ENCODE data around the gene BLTP2. TPM values are rescaled to one million over a fixed set of nuclear protein-coding genes. Genes with fewer than 3 reads are reported as not detected.
A peak's percentile ranks its signal among the peaks of the same experiment; 100 is the strongest.
"Not testable (repeated sequence)": the region's sequence is repeated elsewhere in the genome, so short reads cannot be mapped to it uniquely, and the experiment has no call there.

The BLTP2 gene
- total RNA-seq, 1 donor from 2014 or later: 162 TPM

- DNase-seq (ENCODE audit: low read depth, low spot score): no peak
These were observed 1.2 kb upstream of the BLTP2 start for GRCh38 chr17:28646039-28646754.

- DNase-seq (ENCODE audit: low read depth, low spot score): no peak
These were observed 600 bp upstream of the BLTP2 start for GRCh38 chr17:28645576-28645939.

DNA sequence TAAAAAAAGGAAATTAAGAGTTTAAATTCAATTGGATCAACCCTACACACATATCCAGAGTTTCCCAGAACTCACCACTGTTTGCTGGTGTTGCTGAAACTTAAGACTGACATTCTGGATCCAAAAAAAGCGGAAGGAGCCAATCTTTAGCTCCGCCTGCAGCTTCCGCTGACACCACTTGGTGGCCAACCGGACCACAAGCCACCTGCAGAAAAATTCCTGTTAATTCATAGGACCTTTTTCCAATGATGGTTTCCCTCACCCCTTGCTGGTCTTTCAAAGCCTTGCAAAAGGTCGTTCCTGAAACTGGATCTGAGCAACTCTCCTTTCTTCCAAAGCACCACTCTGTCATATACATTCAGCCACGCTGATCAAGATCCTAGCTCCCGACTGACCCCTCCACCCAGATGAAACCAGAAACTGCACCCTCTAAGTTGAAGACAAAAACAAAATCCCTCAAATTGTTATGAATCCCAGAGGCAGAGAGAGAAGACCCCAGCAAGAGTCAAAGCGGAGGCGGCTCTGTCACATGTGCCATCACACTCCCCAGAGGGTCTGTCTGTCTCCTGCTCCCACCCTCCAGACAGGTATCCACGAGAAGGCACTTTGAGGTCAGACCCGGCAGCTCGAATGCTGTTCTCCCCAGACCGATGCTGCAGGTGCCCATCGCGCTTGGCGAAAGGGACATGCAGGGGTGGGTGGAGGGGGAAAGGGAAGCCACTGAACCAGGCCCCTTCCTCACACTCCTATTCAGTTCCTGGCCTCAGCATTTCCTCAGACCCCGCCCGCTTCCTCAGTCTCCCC is 773 bp downstream of the BLTP2 start:
- DNase-seq (ENCODE audit: low read depth, low spot score): no peak

GRCh38 chr17:28641579-28641978 is 3.4 kb downstream of the BLTP2 start:
- DNase-seq (ENCODE audit: low read depth, low spot score): no peak

DNA sequence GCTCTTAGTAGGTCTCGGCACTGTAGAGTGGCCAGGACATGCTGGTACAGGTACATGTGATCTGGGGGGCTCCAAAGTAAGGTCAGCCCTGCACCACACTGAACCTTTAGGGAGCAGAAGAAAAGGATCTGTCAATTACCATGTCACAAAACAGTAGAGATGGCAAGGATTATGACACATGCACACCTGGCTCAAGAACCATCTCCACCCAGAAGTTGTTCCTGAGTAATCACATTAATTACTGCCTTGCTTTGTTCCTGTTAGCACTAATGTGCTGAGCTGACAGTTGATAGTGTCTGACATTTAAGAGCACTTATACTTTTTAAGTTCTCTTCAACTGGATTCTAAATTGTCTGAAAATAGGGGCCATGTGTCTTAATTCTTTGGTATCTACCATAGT is 9.5 kb downstream of the BLTP2 start:
- DNase-seq (ENCODE audit: low read depth, low spot score): no peak

DNA sequence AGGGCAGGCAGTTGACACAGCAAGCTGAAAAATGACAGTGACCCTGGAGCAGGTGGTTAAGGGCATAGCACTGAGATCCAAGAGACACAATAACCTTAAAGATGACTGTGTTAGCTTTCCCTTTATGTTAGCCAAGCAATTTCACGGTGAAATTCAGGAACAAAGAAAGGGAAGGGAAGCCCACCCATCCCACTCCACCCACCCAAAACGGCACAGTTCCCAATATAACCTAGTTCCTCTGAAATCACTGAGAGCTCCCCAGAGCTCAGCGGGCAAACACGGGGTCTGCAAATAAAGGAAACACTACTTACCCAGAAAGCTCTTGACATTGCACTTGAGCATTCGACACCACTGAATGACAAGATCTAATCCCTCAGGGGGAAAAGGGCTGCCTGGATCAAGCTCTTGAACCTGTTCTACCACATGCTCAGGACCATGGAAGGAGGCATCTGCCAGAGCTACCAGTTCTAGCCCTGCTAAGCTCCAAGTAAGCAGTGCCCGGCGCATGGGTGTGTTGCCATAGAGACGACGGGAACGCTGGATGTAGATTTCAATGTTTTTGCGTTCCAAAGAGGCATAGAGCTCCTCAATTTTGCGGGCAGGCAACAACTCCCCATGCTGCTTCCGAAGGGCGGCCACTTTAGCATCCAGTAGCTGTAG is 10.6 kb downstream of the BLTP2 start:
- no peak for DNase-seq (ENCODE audit: low read depth, low spot score)

DNA sequence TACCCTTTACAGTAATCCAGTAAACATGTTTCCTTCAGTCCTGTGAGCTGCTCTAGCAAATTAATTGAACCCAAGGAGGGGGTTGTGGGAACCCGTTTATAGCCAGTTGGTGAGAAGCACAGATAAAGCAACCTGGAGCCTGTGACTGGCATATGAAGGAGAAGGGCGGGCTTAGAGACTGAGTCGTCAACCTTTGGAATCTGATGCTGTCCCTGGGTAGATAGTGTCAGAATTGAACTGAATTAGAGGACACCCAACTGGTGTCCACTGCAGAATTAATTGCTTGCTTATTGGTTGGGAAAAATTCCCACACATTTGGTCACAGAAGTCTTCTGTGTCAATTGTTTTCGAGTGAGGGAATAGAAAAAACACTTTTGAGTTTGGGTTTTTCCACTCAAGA is 18.1 kb downstream of the BLTP2 start:
- DNase-seq (ENCODE audit: low read depth, low spot score): no peak

GRCh38 chr17:28624148-28624547 is 20.8 kb downstream of the BLTP2 start:
- DNase-seq (ENCODE audit: low read depth, low spot score): no peak

DNA sequence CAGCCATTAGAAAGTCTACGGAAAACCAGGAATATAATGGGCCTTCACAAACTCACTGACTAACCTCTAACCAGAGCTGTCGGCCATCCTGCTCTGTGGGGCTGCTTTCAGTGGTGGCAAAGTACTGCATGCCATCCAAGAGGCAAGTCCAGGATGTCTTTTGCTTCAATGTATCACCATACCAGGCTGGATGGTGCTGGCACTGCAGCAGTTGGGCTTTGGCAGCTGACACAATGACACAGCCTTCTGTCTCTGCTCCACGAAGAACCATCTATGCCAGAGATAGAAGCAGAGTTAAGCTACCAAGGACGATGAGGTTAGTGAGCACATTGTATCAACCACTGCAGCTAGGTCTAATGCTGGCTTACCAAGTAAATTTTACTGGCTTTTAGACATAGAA is 21.3 kb downstream of the BLTP2 start:
- no peak for DNase-seq (ENCODE audit: low read depth, low spot score)

DNA sequence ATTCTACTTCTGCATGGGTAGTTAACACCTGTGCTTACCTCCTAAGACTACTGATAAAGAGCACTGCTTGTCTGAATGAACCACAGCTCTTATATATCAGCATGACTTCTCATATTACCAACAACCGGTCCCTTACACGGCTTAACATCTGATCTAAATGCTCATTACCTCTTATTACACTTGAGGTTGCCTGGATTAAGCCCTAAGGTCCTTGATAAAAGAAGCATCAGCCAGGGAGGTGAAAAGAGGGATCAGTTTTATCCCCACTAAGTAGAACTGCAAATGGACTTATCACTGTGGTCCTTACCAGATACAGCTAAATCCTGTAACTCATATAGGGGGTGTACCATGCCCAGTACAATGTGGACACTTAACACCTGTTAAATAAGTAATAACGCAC is 22.8 kb downstream of the BLTP2 start:
- DNase-seq (ENCODE audit: low read depth, low spot score): no peak

DNA sequence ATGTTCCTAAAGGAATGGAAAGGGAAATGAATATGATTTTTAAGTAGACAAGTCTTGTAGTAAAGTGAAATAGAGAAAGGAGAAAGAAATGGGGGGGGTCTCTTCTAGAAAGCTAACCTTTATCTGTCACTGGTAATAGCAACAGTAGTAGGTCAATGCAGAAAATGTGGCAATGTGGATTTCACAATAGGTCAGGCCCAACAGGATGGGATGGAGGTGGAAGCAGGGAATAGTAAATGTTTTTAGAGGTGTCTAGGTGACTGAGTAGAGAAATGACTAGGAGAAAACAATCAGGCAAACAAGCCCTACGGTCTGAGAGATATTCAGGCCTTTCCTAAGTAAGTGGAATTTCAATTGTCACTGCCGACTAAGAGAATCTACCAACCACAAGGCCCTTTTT is 24.9 kb downstream of the BLTP2 start:
- DNase-seq (ENCODE audit: low read depth, low spot score): no peak

- DNase-seq (ENCODE audit: low read depth, low spot score): no peak
These were observed 26.5 kb downstream of the BLTP2 start for GRCh38 chr17:28618464-28618863.

- DNase-seq (ENCODE audit: low read depth, low spot score): no peak
These were observed 28.7 kb downstream of the BLTP2 start for GRCh38 chr17:28616281-28616680.

DNA sequence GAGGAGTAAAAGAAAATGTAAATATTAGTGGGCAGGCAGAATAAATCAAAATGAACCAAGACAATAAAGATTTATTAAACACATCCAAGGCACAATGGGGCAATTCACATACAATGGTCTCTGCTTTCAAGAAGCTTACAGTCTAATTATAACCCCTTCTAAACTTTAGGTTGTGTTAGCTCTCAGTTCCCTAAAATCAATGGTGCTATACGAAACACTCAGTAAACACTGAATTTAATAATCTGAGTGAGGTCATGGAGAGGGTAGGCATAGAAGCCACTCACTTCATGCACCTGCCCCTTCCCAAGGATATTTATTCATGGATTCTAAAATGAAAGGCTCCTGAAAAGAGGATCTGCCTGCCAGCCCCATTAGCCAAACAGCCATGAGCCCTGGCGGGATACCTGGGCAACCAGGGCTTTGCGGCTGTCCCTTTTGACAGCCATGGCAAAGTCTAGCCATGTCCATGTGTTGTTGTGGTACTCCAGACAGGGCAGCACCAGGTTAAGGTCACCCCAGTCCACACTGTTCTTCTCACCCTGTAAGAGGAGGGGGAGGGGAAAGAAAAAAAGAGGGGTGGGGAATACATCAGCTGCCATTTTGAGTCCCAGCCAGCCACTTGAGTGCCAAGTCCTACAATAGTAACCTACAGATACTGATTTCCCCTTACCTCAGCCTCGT is 29.6 kb downstream of the BLTP2 start:
- no peak for DNase-seq (ENCODE audit: low read depth, low spot score)

- no peak for DNase-seq (ENCODE audit: low read depth, low spot score)
These were observed 31.0 kb downstream of the BLTP2 start, which contains the start of gene RSKR for GRCh38 chr17:28613931-28614381. TSS of gene RSKR (minus strand) at chr17:28614185. CDS start at chr17:28614161, 24 bp downstream.

DNA sequence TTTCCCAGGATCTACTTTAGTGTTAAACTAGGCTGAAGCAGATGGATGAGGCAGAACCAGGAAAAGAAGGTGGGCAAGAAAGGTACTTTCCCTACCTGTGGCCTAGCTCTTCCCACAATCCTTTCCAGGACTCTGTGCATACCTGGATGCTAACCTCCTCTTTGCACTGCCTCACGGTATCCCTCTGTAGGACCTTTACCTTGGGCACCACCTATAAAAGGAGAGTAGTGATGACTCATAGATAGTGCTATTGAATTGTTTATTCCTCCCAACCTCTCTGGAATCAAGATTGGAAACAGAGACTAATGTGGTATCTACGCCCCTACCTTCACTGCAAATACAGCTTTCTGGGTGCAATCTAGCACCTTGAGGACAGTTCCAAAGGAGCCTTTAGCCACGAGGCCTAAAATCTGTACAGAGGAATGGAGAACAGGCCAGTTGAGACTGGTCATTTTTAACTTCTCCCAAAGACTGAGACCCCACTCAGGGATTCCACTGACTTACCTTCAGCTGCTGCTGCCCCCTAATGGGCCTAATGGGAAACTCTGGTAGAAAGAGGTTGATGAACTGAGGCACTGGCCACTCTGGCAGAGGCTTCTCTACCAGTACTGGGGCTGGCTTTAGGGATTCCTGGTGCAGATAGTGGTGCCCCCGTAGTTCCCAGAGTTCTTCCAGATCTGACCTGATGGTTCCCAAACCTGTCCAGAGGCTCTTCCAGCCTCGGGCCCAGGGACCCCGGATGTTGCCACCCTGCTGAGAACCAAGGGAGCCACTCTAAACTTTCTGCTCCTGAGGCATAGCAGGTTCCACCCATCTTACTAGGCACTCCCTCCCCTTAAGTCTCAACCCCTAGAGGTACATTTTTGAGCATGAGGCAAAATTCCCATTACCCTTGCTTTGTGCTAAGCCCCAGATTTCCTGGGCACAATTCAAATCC is 31.8 kb downstream of the BLTP2 start:
- no peak for DNase-seq (ENCODE audit: low read depth, low spot score)

DNA sequence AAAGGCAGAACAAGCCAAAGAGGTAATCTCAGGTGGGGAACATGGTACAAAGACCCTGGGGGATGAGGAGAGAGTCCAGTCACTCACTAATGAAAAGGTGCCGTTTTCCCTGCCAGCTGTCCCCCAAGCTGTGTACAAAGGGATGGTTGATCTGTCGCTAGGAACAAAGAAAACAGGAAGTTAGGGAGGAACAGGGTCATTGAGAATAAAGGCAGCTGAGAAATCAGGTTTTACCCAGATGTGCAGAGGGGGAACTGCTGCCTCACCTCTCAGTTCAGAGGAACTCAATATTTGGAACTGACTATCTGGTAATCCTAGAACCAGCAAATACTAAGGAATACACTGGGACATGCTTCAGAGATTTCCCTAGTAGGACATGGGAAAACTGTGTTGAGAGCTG is 32.4 kb downstream of the BLTP2 start:
- DNase-seq (ENCODE audit: low read depth, low spot score): no peak

DNA sequence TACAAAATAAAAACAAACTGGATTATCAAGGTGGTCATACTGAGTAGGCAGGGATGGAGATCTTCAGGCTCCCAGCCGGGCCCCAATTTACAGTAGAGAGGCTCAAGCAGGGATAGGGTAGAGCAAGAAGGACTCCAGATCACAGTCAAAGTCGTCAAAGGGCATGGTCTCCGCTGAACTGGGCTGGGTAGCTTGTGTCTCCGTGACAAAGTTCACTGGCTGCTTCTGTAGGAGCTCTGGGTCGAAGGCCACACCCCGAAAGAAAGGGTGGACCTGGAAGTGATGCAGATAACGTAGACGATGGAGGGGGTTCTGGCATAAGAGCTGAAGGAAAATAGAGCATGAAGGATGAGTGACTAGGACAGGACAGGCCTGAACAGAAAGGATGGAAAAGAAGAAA is 34.6 kb downstream of the BLTP2 start:
- DNase-seq (ENCODE audit: low read depth, low spot score): no peak

- DNase-seq (ENCODE audit: low read depth, low spot score): not testable (repeated sequence)
These were observed 40.9 kb downstream of the BLTP2 start for GRCh38 chr17:28604031-28604430.

DNA sequence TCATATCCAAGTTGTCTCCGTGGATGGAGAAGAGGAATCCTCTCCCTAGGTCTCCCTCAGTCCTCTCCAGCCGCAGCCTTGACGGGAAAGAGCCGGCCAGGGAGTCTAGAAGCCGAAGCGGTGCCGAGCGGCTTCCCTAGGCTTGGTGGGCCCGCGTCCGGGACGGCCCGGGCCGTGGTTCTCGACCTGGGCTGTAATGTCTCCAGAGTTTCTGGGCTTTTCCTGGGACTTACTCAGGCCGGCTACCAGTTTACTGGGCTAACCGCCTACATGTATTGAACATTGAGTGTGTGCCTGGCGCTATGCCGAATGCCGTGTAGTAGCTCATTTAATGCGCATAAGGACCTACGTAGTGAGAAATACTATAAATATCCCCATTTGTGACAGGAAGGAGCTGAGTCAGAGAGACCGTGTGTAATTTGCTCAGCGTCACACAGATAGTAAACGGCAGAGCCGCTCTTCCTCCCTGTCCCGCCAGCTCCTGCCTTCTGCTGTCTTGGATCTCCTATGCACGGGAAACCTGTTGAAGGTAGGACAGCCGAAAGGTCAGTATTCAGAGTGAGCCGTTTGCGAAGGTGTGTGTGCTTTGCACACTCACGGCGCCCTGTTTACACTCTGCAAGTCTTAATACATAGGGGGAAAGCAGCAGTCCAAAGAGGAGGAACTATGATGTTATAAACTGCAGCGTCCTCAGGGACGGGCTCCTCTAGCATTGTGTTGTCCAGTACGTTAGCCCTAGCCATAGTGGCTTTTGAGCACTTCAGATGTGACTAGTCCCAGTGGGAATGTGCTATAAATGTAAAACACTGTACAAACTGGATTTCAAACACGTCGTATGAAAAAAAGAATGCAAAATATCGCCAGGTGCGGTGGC is 45.4 kb downstream of the BLTP2 start:
- DNase-seq (ENCODE audit: low read depth, low spot score): peak; percentile 67
